Loucy (cell line): ENCODE results near the gene UBASH3A.

Source experiments
- H2AFZ ChIP-seq: fragments of 200-600 bp; sonication (generic); 2 replicates; pipeline ENCODE4 v1.6.0; 2016; ENCODE audit warnings: antibody characterized with exemption, mild to moderate bottlenecking, low read length, moderate library complexity
- H3F3A ChIP-seq: fragments of 200-600 bp; 2 replicates; pipeline ENCODE4 v1.6.0; 2016; ENCODE audit warnings: antibody characterized with exemption, low read depth, mild to moderate bottlenecking
- H3K27me3 ChIP-seq: fragments of 200-600 bp; sonication (generic); 2 replicates; pipeline ENCODE4 v1.6.1; 2014; ENCODE audit warnings: low read length, mild to moderate bottlenecking; ENCODE audit not compliant: insufficient read depth, poor library complexity, severe bottlenecking
- H3K36me3 ChIP-seq: fragments of 200-600 bp; sonication (generic); 2 replicates; pipeline ENCODE4 v1.6.1; 2016; ENCODE audit warnings: low read length; ENCODE audit not compliant: insufficient read depth
- H3K4me1 ChIP-seq: fragments of 200-600 bp; sonication (generic); 2 replicates; pipeline ENCODE4 v1.5.1; 2014; ENCODE audit warnings: low read length, mild to moderate bottlenecking; ENCODE audit not compliant: insufficient read depth, poor library complexity, severe bottlenecking
- H3K4me2 ChIP-seq: fragments of 200-600 bp; sonication (generic); 2 replicates; pipeline ENCODE4 v1.6.0; 2014; ENCODE audit warnings: antibody characterized with exemption, low read length, low read depth, mild to moderate bottlenecking; ENCODE audit not compliant: poor library complexity, severe bottlenecking
- H3K4me3 ChIP-seq: fragments of 200-600 bp; sonication (generic); 2 replicates; pipeline ENCODE4 v1.5.1; 2014; ENCODE audit warnings: low read length, mild to moderate bottlenecking, mixed read lengths; ENCODE audit not compliant: poor library complexity, severe bottlenecking
- H3K79me2 ChIP-seq: fragments of 200-600 bp; sonication (generic); 2 replicates; pipeline ENCODE4 v1.6.1; 2014; ENCODE audit warnings: low read length; ENCODE audit not compliant: insufficient read depth
- H3K9ac ChIP-seq: fragments of 200-600 bp; sonication (generic); 2 replicates; pipeline ENCODE4 v1.6.0; 2014; ENCODE audit warnings: mild to moderate bottlenecking, low read depth, low read length, moderate library complexity; ENCODE audit not compliant: poor library complexity, severe bottlenecking
- H3K9me2 ChIP-seq: fragments of 200-600 bp; sonication (generic); replicated peaks from 2 replicates; pipeline ENCODE4 v1.6.1; 2016; ENCODE audit warnings: low read depth, low read length, mixed read lengths
- H3K9me3 ChIP-seq: fragments of 200-600 bp; sonication (generic); 2 replicates; pipeline ENCODE4 v1.6.1; 2014; ENCODE audit warnings: mild to moderate bottlenecking, antibody characterized with exemption, low read length, low read depth; ENCODE audit not compliant: insufficient read depth
- H4K20me1 ChIP-seq: fragments of 200-600 bp; sonication (generic); 2 replicates; pipeline ENCODE4 v1.6.0; 2014; ENCODE audit warnings: antibody characterized with exemption, low read length, mild to moderate bottlenecking; ENCODE audit not compliant: insufficient read depth, poor library complexity, severe bottlenecking
- EZH2phosphoT487 ChIP-seq: fragments of 200-600 bp; IDR thresholded peaks from 2 replicates; pipeline ENCODE4 v1.6.1; 2018; ENCODE audit warnings: antibody characterized with exemption, mild to moderate bottlenecking, moderate library complexity, borderline replicate concordance
- TF ChIP-seq, protein P1 (sequence below): fragments of 200-600 bp; sonication (generic); conservative IDR thresholded peaks from 2 replicates; pipeline ENCODE4 v1.5.1; 2014; ENCODE audit warnings: mild to moderate bottlenecking, antibody characterized with exemption, low read length

UBASH3A gene

DNA sequence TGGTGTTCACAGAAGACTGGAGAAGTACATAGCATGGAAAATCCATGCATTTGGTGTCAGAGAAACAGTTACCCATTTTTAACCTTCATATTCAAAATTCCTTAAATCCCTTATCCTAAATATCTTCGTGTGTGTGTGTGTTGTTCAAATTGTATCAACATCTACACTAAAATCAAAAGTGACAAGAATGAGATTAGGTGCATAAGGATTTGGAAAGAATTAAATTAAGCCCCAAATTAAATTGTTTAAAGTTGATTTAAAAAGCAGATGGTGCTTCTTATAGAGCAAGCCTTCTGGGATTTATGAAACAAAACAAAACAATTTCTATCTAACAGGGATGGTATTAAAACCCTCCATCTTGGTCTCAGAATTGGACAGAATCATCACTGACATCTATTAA lies 87.6 kb downstream of the UBASH3A start:
- Histone ChIP-seq H3K4me1 (peaks cover 48% of the 10 kb centered on the region), H3K9me3 (no peaks in the 10 kb centered on the region), H3K4me3 (no peak overlapping the region), H3K27me3 (no peaks in the 10 kb centered on the region), H3K4me2 (no peak overlapping the region), H3K79me2 (no peaks in the 10 kb centered on the region), H3F3A (no peaks in the 10 kb centered on the region; the same call in 1 of the 2 replicates), H4K20me1 (no peaks in the 10 kb centered on the region), H3K9ac (no peak overlapping the region), H3K36me3 (no peaks in the 10 kb centered on the region), H2AFZ (no peak overlapping the region), H3K9me2 (no peaks in the 10 kb centered on the region)
- TF ChIP-seq EZH2phosphoT487: no peak
- TF ChIP-seq, protein P1, sequence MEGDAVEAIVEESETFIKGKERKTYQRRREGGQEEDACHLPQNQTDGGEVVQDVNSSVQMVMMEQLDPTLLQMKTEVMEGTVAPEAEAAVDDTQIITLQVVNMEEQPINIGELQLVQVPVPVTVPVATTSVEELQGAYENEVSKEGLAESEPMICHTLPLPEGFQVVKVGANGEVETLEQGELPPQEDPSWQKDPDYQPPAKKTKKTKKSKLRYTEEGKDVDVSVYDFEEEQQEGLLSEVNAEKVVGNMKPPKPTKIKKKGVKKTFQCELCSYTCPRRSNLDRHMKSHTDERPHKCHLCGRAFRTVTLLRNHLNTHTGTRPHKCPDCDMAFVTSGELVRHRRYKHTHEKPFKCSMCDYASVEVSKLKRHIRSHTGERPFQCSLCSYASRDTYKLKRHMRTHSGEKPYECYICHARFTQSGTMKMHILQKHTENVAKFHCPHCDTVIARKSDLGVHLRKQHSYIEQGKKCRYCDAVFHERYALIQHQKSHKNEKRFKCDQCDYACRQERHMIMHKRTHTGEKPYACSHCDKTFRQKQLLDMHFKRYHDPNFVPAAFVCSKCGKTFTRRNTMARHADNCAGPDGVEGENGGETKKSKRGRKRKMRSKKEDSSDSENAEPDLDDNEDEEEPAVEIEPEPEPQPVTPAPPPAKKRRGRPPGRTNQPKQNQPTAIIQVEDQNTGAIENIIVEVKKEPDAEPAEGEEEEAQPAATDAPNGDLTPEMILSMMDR: no peak

DNA sequence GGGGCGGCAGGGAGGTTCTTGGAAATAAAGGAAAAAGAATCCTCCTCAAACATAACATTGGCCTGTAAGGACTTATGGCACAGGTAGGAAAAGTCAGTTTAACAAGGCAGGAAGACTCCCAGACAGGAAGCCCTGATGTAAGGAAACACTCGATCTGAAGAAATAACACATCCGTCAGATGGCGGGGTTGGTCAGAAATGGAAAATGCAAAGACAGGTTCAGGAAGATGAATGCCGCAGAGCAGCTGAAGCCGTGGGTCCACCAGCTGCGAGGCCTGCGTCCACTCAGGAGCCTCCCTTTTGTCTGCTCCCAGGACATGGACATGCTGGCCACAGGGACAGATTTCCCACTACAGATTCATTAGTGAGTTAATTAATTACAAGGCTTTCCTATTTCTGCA lies 88.5 kb downstream of the UBASH3A start:
- Histone ChIP-seq H4K20me1 (no peaks in the 10 kb centered on the region), H3K27me3 (no peaks in the 10 kb centered on the region), H3K9ac (no peak overlapping the region), H3K4me2 (no peak overlapping the region), H3K9me2 (no peaks in the 10 kb centered on the region), H3K4me3 (no peak overlapping the region), H3K79me2 (no peaks in the 10 kb centered on the region; the same call in 1 of the 2 replicates), H2AFZ (no peak overlapping the region), H3F3A (no peaks in the 10 kb centered on the region), H3K36me3 (no peaks in the 10 kb centered on the region), H3K9me3 (no peaks in the 10 kb centered on the region), H3K4me1 (peaks cover 44% of the 10 kb centered on the region)
- no peak for TF ChIP-seq EZH2phosphoT487
- TF ChIP-seq, protein P1: no peak

DNA sequence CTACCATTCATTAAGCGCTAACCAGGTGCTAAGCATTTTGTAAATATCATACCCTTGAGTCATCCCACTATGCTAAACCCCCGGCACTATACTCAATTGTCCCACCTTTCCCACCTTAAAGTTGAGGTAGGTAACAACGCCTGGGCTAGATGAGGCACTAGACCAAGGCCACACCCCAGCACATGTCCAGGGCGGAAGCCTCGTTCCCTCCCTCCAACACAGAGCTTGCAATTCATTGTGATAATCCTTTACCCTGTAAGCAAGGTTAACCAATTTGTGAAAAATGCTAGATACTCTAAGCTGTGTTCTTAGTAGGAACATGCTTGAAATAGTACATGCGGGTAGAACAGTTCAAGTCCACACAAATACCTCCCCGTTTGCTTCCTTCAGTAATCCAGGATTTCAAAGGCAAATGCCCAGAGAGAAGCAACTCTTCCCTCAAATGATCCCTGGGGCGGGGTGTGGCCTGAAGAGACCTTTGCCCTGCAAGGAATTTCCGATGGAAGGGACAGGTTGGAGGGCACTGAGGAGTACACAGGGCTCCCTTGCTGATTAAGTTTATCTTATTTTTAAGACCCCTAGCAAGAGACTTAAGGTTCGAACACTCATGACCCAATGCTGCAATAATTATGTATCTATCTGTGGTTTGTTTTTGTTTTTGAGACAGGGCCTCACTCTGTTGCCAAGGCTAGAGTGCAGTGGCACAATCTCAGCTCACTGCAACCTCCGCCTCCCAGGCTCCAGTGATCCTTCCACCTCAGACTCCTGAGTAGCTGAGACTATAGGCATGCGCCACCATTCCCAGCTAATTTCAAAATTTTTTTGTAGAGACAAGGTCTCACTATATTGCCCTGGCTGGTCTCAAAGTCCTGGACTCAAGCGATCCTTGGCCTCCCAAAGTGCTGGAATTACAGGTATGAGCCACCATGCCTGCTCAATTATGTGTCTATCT lies 89.7 kb downstream of the UBASH3A start:
- no peaks in the 10 kb centered on the region for H4K20me1 ChIP-seq
- H3K9me3 ChIP-seq: no peaks in the 10 kb centered on the region
- H3K4me3 ChIP-seq: no peak overlapping the region
- H3K27me3 ChIP-seq: no peaks in the 10 kb centered on the region
- H2AFZ ChIP-seq: no peak overlapping the region
- TF ChIP-seq, protein P1: no peak
- no peak for TF ChIP-seq EZH2phosphoT487
- H3K4me1 ChIP-seq: peaks cover 44% of the 10 kb centered on the region
- H3K9ac ChIP-seq: no peak overlapping the region
- H3F3A ChIP-seq: 0 out of 2 replicates have a peak, but pooled peaks cover 5% of the 10 kb centered on the region
- no peaks in the 10 kb centered on the region; the same call in 1 of the 2 replicates for H3K79me2 ChIP-seq
- no peaks in the 10 kb centered on the region for H3K9me2 ChIP-seq
- no peaks in the 10 kb centered on the region for H3K36me3 ChIP-seq
- H3K4me2 ChIP-seq: no peak overlapping the region
